Suprapubic skin (tissue), 4 donors: ENCODE data around the gene SIDT1. TPM values are rescaled to one million over a fixed set of nuclear protein-coding genes. Genes with fewer than 3 reads are reported as not detected.
A peak's percentile ranks its signal among the peaks of the same experiment; 100 is the strongest.

Experiments
- DNase-seq, 2 donors: peaks; one replicate each; pipeline ENCODE4 v3.0.0-alpha.2; 2019; ENCODE audit warnings: low spot score in 2 of 2
- H3K27ac ChIP-seq: fragments of 200-600 bp; sonication (generic); one replicate; pipeline ENCODE4 v1.5.1; 2019
- H3K27me3 ChIP-seq: fragments of 200-600 bp; sonication (generic); one replicate; pipeline ENCODE4 v1.5.1; 2019
- H3K36me3 ChIP-seq: fragments of 200-600 bp; sonication (generic); one replicate; pipeline ENCODE4 v1.5.1; 2019
- H3K4me1 ChIP-seq: fragments of 200-600 bp; sonication (generic); one replicate; pipeline ENCODE4 v1.5.1; 2019
- H3K4me3 ChIP-seq: fragments of 200-600 bp; sonication (generic); one replicate; pipeline ENCODE4 v1.5.1; 2019; ENCODE audit warnings: mild to moderate bottlenecking
- H3K9me3 ChIP-seq: fragments of 200-600 bp; sonication (generic); one replicate; pipeline ENCODE4 v1.5.1; 2019
- CTCF ChIP-seq, 2 donors: fragments of 200-600 bp in 1 of 2; fragments of 450-650 bp in 1 of 2; sonication (generic) in 1 of 2; IDR thresholded peaks; one replicate each; pipeline ENCODE4 v1.5.1; 2016 to 2019; ENCODE audit warnings: antibody characterized with exemption in 2 of 2, mild to moderate bottlenecking in 1 of 2, moderate library complexity in 1 of 2
- EP300 ChIP-seq: sonication (generic); formaldehyde crosslinking; IDR thresholded peaks from one replicate; pipeline ENCODE4 v1.6.1; 2017; ENCODE audit warnings: antibody characterized with exemption
- POLR2A ChIP-seq, 2 donors: fragments of 450-650 bp; IDR thresholded peaks; one replicate each; pipeline ENCODE4 v1.6.1; 2017; ENCODE audit warnings: antibody characterized with exemption in 2 of 2, mild to moderate bottlenecking in 2 of 2, moderate library complexity in 2 of 2
- POLR2AphosphoS5 ChIP-seq, 3 donors: sonication (generic); formaldehyde crosslinking; IDR thresholded peaks; one replicate each; pipeline ENCODE4 v1.6.1; 2017; ENCODE audit warnings: antibody characterized with exemption in 3 of 3
- WGBS: methylation state at CpG from one replicate; pipeline ENCODE4 v1.1.5; 2018; 5-methylcytosine and 5-hydroxymethylcytosine counted together
- total RNA-seq, 4 donors: library from RNA; depleted of rRNA; stranded (reverse); fragments of >200 nt; gene quantifications; one replicate each; pipeline ENCODE4 v1.1.0, GENCODE V29; 2016

Gene SIDT1
- total RNA-seq, 4 donors from 2014 or later: 0.34 to 11.4 (median 2.2) TPM

DNA sequence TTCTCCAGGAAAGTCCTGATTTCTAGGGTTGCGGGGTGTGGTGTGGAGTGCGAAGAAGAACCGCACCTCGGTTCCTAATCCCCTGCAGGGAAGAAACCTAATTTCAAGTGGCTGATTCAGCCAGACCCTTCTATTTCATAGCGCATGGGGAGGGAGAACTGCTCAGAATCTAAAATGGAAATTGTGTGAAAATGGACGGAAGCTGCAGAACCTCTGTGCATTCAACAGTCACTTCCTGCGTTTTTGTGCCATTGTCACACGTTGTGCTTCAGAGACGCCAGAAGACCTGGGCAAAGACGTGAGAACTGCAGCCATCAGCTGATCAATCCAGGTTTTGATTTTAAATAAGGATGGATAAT lies 1.2 kb downstream of the SIDT1 start:
- Histone ChIP-seq H3K36me3 (no peaks in the 10 kb centered on the region), H3K9me3 (no peaks in the 10 kb centered on the region), H3K4me1 (peaks cover 24% of the 10 kb centered on the region), H3K4me3 (peak overlapping the region; percentile 80), H3K27me3 (peaks cover 22% of the 10 kb centered on the region), H3K27ac (peak overlapping the region; percentile 59)
- no peak for DNase-seq
- 7% methylated on average over 10 of the region's 10 CpGs for WGBS
- TF ChIP-seq CTCF (IDR thresholded peaks at IDR 0.05) (no peak), POLR2AphosphoS5 (IDR thresholded peaks at IDR 0.05) (no peak), POLR2A (IDR thresholded peaks at IDR 0.05) (no peak), EP300 (no peak)

DNA sequence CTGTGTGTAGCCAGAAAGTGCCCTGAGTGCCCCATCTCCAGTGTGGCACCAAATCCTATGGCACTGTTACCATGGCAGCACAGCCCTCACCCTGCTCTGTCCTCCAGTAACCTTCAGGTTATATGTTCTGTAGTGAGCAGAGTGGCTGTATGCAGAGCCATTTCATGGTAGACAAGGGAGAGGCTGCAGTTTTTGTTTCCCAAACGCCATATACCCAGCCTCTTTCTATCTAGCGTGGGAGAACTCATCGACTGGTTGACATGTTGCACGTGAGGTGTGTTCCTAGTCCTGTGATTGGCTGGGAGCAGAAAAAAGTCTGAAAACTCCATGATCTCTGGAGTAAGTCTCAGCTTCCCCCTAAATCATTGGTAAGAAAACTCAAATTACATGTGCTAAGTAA lies 2.0 kb downstream of the SIDT1 start:
- Histone ChIP-seq H3K4me3 (no peak overlapping the region), H3K9me3 (no peaks in the 10 kb centered on the region), H3K27ac (no peak overlapping the region), H3K4me1 (peaks cover 24% of the 10 kb centered on the region), H3K36me3 (no peaks in the 10 kb centered on the region), H3K27me3 (peaks cover 22% of the 10 kb centered on the region)
- WGBS: 79% methylated on average over 4 of the region's 4 CpGs
- no peak for DNase-seq
- TF ChIP-seq POLR2A (IDR thresholded peaks at IDR 0.05) (no peak), EP300 (no peak), CTCF (IDR thresholded peaks at IDR 0.05) (no peak)

DNA sequence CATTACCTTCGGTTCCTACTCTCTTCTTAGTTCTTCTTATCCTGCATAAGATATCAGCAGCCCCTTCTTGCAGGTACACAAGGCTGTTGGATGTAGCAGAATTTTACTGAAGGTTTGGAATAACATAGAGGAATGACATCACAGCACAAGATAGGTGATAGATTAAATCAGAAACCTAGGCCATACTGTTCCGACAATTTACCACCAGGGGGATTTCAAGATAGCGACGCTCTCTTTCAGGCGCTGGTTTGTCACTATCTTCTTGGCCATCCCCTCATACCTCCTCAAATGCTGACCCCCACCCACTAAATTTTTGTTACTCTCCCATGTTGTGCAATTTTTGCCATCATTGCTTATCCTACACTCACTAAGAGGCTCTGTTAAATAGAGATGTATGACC lies 3.5 kb downstream of the SIDT1 start:
- Histone ChIP-seq H3K36me3 (no peaks in the 10 kb centered on the region), H3K27ac (no peak overlapping the region), H3K9me3 (no peaks in the 10 kb centered on the region), H3K4me1 (peaks cover 24% of the 10 kb centered on the region), H3K4me3 (no peak overlapping the region), H3K27me3 (peaks cover 22% of the 10 kb centered on the region)
- 84% methylated on average over 5 of the region's 5 CpGs for WGBS
- TF ChIP-seq EP300 (no peak), CTCF (IDR thresholded peaks at IDR 0.05) (no peak), POLR2A (IDR thresholded peaks at IDR 0.05) (no peak), POLR2AphosphoS5 (IDR thresholded peaks at IDR 0.05) (no peak)
- no peak for DNase-seq

GRCh38 chr3:113536627-113537101 lies 4.3 kb downstream of the SIDT1 start:
- H3K27me3 ChIP-seq: peaks cover 22% of the 10 kb centered on the region
- H3K4me1 ChIP-seq: peaks cover 24% of the 10 kb centered on the region
- TF ChIP-seq CTCF (IDR thresholded peaks at IDR 0.05) (no peak), POLR2A (IDR thresholded peaks at IDR 0.05) (no peak), POLR2AphosphoS5 (IDR thresholded peaks at IDR 0.05) (no peak), EP300 (no peak)
- H3K9me3 ChIP-seq: no peaks in the 10 kb centered on the region
- H3K27ac ChIP-seq: no peak overlapping the region
- no peak overlapping the region for H3K4me3 ChIP-seq
- DNase-seq: no peak
- no peaks in the 10 kb centered on the region for H3K36me3 ChIP-seq

DNA sequence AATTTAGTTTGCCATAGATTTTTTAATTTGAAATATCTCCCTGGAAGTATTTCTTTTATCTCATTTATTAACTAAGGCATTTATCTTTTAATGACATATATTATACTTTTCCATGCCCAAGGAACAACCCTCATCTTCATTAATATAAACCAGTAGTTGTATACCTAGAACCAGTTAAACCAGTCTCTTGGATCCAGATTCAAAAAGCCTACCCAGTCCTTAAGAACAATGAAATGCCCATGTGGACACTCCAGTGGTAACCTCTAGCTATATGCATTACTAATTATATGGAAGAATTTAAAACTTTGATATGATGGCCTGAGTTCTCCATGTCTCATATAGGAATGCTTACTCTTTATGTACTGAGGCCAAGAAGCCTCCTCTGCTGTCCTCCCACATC lies 4.8 kb downstream of the SIDT1 start:
- peaks cover 21% of the 10 kb centered on the region for H3K4me1 ChIP-seq
- peaks cover 22% of the 10 kb centered on the region for H3K27me3 ChIP-seq
- H3K9me3 ChIP-seq: no peaks in the 10 kb centered on the region
- H3K36me3 ChIP-seq: no peaks in the 10 kb centered on the region
- DNase-seq: no peak
- H3K4me3 ChIP-seq: no peak overlapping the region
- TF ChIP-seq POLR2AphosphoS5 (IDR thresholded peaks at IDR 0.05) (no peak), CTCF (IDR thresholded peaks at IDR 0.05) (no peak), POLR2A (IDR thresholded peaks at IDR 0.05) (no peak), EP300 (no peak)
- H3K27ac ChIP-seq: no peak overlapping the region
